ENCODE data around the gene KCNK7.

DNA sequence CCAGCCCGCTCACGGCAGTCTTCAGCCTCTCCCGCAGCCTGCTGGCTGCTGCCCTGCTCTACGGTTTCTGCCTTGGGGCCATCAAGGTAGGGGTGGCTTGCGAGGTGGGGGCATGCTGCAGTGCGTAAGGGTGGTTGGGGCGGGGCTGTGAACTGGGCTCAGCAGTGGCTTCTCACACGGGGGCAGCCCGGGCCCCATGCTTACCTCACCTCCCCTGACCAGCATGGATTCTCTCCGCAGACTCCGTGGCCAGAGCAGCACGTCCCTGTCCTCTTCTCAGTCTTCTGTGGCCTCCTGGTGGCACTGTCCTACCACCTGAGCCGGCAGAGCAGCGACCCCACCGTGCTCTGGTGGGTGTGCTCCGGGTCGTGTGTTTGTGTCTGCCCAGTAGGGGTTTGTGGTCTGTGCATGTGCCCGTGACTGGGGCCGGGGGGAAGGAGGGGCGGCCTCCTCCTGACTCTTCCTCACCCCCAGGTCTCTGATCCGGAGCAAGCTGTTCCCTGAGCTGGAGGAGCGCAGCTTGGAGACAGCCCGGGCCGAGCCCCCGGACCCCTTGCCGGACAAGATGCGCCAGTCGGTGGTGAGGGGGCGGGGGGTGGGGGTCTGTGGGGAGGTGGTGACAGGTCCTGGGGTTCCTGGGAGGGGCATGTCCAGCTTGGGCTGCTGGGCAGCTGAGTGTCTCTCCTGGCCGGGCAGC lies 29.5 kb upstream of the KCNK7 start:
- TF ChIP-seq, protein P1, sequence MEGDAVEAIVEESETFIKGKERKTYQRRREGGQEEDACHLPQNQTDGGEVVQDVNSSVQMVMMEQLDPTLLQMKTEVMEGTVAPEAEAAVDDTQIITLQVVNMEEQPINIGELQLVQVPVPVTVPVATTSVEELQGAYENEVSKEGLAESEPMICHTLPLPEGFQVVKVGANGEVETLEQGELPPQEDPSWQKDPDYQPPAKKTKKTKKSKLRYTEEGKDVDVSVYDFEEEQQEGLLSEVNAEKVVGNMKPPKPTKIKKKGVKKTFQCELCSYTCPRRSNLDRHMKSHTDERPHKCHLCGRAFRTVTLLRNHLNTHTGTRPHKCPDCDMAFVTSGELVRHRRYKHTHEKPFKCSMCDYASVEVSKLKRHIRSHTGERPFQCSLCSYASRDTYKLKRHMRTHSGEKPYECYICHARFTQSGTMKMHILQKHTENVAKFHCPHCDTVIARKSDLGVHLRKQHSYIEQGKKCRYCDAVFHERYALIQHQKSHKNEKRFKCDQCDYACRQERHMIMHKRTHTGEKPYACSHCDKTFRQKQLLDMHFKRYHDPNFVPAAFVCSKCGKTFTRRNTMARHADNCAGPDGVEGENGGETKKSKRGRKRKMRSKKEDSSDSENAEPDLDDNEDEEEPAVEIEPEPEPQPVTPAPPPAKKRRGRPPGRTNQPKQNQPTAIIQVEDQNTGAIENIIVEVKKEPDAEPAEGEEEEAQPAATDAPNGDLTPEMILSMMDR (IDR thresholded peaks at IDR 0.05), result no peak
- TF ChIP-seq EP300 (IDR thresholded peaks at IDR 0.05) (no peak), POLR2A (IDR thresholded peaks at IDR 0.05) (no peak), POLR2AphosphoS5 (IDR thresholded peaks at IDR 0.05) (no peak)
